CD4-positive, alpha-beta T cell (primary cell): Measurements from ENCODE around the gene KCNK13. TPM values are rescaled to one million over a fixed set of nuclear protein-coding genes. Genes with fewer than 3 reads are reported as not detected.

Experiments
- ATAC-seq: fragments of 200-7000 bp; cut with Tn5 transposase; one replicate; pipeline ENCODE4 v1.10.0; 2022; ENCODE audit warnings: mild to moderate bottlenecking; ENCODE audit not compliant: poor library complexity
- CTCF ChIA-PET: fragments of 350-600 bp; sonication (Branson Sonifier 250); formaldehyde crosslinking; loops from one replicate; lab custom pipeline; 2021; ENCODE audit warnings: antibody characterized with exemption, inconsistent platforms; lab: Charles Lee
- POLR2A ChIA-PET: fragments of 350-600 bp; sonication (Branson Sonifier 250); formaldehyde crosslinking; loops from one replicate; lab custom pipeline; 2021; ENCODE audit warnings: antibody characterized with exemption, inconsistent platforms; lab: Charles Lee
- DNase-seq, 14 experiments: peaks; one replicate each; pipeline ENCODE4 v3.0.0-alpha.2; 2013 to 2020; ENCODE audit warnings: mixed read lengths in 2 of 14
- H3K27ac ChIP-seq, 2 donors: one replicate each; pipeline versions ENCODE4 v1.5.1 to v1.7.0; 2013; ENCODE audit warnings: low read length in 2 of 2, low read depth in 1 of 2, mild to moderate bottlenecking in 1 of 2
- H3K27me3 ChIP-seq, 2 experiments: 1 replicate in 1 of 2; 2 replicates in 1 of 2; pipeline versions ENCODE4 v1.6.1 to v1.7.0; 2013; ENCODE audit warnings: low read length in 2 of 2, control low read depth in 1 of 2, mild to moderate bottlenecking in 1 of 2, moderate library complexity in 1 of 2; ENCODE audit not compliant: insufficient read depth in 2 of 2, control insufficient read depth in 1 of 2
- H3K36me3 ChIP-seq: one replicate; pipeline ENCODE4 v1.6.1; 2013; ENCODE audit warnings: low read length, control low read depth; ENCODE audit not compliant: insufficient read depth
- H3K4me1 ChIP-seq: one replicate; pipeline ENCODE4 v1.6.1; 2013; ENCODE audit warnings: low read length, control low read depth; ENCODE audit not compliant: insufficient read depth
- H3K4me3 ChIP-seq: one replicate; pipeline ENCODE4 v1.5.1; 2013; ENCODE audit warnings: mild to moderate bottlenecking, low read length, moderate library complexity
- H3K9me3 ChIP-seq, 2 experiments: 1 replicate in 1 of 2; 2 replicates in 1 of 2; pipeline versions ENCODE4 v1.6.1 to v1.7.0; 2013; ENCODE audit warnings: low read length in 2 of 2, mild to moderate bottlenecking in 2 of 2, control low read depth in 1 of 2, moderate library complexity in 1 of 2; ENCODE audit not compliant: control insufficient read depth in 1 of 2, insufficient read depth in 1 of 2
- H3K27ac Mint-ChIP-seq: one replicate; pipeline ENCODE4 v1.8.0; 2020; ENCODE audit warnings: mixed read lengths
- H3K27me3 Mint-ChIP-seq: one replicate; pipeline ENCODE4 v1.8.0; 2021; ENCODE audit warnings: mixed read lengths
- H3K36me3 Mint-ChIP-seq: one replicate; pipeline ENCODE4 v1.8.0; 2021; ENCODE audit warnings: low read depth, mixed read lengths
- H3K4me1 Mint-ChIP-seq: one replicate; pipeline ENCODE4 v1.8.0; 2021; ENCODE audit warnings: low read depth, mixed read lengths
- H3K4me3 Mint-ChIP-seq: one replicate; pipeline ENCODE4 v1.8.0; 2020; ENCODE audit warnings: mild to moderate bottlenecking, mixed read lengths
- H3K9me3 Mint-ChIP-seq: one replicate; pipeline ENCODE4 v1.8.0; 2020; ENCODE audit warnings: mixed read lengths
- CTCF ChIP-seq: fragments of 200-600 bp; IDR thresholded peaks from one replicate; pipeline ENCODE4 v1.8.0; 2022; ENCODE audit warnings: antibody characterized with exemption, mild to moderate bottlenecking
- intact Hi-C, 2 experiments: fragments of 100-400 bp; cut with DNase I in 1 of 2; cut with micrococcal nuclease in 1 of 2; formaldehyde crosslinking; loops; one replicate each; pipeline versions ENCODE4 v1.15.1 to v1.9.0; 2023 to 2025; cut with DNase I, micrococcal nuclease
- total RNA-seq, 174 experiments: library from RNA in 2 of 174; stranded (reverse) in 2 of 174; gene quantifications; one replicate each; pipeline ENCODE4 v1.2.3 and lab custom pipeline; 2021 to 2026

The KCNK13 gene
- total RNA-seq, 2 experiments from 2014 or later = not detected

DNA sequence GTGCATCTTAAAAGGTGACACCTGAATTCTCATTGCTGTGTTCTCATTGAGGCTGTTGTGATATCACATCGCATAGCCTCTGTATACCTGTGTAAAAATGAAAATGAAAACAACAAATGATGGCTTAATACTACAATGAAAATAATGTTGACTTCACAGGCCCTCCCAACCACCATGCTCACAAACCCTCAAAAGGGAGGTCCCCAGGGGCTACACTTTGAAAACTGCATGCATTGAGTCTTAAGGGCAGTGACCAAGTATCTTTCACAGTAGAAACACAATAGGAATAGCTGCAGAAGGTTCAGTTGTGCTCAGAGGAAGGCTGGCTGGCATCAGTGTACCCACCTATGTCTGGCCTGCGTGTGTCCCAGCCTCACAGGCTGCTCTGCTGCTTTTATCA is 27.6 kb upstream of the KCNK13 start:
- H3K9me3 Mint-ChIP-seq = no peaks in the 10 kb centered on the region
- peaks cover 58% of the 10 kb centered on the region for H3K36me3 ChIP-seq
- no peaks in the 10 kb centered on the region for H3K9me3 ChIP-seq
- no peaks in the 10 kb centered on the region for H3K4me1 Mint-ChIP-seq
- H3K4me1 ChIP-seq = no peaks in the 10 kb centered on the region
- peaks cover 80% of the 10 kb centered on the region for H3K36me3 Mint-ChIP-seq
- intact Hi-C loops = no loop called here
- no peak for TF ChIP-seq CTCF
- H3K27ac ChIP-seq = no peak overlapping the region
- DNase-seq (no peak), ATAC-seq (no peak)
- POLR2A ChIA-PET = no interaction called here
- H3K27me3 Mint-ChIP-seq = no peaks in the 10 kb centered on the region
- H3K27me3 ChIP-seq = no peaks in the 10 kb centered on the region
- CTCF ChIA-PET = no interaction called here
- no peak overlapping the region for H3K4me3 ChIP-seq
- H3K27ac Mint-ChIP-seq = no peak overlapping the region
- H3K4me3 Mint-ChIP-seq = no peak overlapping the region

GRCh38 chr14:90034835-90035525 is 26.8 kb upstream of the KCNK13 start:
- Histone ChIP-seq H3K4me3 (no peak overlapping the region), H3K4me1 (no peaks in the 10 kb centered on the region), H3K9me3 (no peaks in the 10 kb centered on the region), H3K27me3 (no peaks in the 10 kb centered on the region), H3K36me3 (peaks cover 64% of the 10 kb centered on the region), H3K27ac (no peak overlapping the region)
- no peak overlapping the region for H3K4me3 Mint-ChIP-seq
- no peaks in the 10 kb centered on the region for H3K27me3 Mint-ChIP-seq
- no peak for TF ChIP-seq CTCF
- no peak overlapping the region for H3K27ac Mint-ChIP-seq
- CTCF ChIA-PET = no interaction called here
- no peaks in the 10 kb centered on the region for H3K4me1 Mint-ChIP-seq
- ATAC-seq (no peak), DNase-seq (no peak)
- intact Hi-C loops = no loop called here
- H3K36me3 Mint-ChIP-seq = peaks cover 87% of the 10 kb centered on the region
- POLR2A ChIA-PET = no interaction called here
- no peaks in the 10 kb centered on the region for H3K9me3 Mint-ChIP-seq

DNA sequence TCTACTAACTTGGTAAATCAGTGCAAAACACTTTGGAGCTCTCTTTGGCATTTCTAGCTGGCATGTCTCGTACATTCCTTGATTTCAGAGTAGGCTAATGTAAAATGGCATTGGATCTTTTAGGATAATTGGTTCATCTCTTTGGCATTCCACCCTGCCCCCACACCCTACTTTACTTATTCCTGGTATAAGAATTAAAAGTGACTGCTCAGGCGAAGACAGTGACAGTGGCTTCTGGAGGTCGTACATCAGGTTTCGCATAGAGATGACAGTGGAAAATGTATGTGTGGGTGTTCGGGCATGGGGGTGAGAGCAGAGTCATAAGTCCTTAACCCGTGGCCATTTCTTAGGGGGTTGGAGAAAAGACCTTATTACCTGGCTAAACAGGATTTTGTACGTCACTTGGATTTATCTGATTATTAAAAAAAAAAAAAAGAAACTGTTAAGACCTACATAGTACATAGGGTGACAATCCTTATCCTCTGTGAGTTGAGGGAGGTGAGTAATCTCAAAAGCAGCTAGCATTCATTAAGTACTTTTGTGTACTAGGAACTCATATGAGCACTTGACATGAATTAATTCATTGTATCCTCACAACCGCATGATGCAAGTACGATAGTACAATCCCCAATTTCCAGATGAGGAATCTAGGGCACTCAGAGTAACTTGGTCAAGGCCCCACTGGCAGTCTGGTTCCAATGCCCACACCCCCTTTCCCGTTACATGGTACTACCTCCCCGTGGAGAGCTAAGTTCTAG is 22.4 kb upstream of the KCNK13 start:
- H3K36me3 Mint-ChIP-seq = peaks cover 93% of the 10 kb centered on the region
- H3K36me3 ChIP-seq = peaks cover 51% of the 10 kb centered on the region

More for the DNA sequence above, 22.4 kb upstream of the KCNK13 start:
- no peak for DNase-seq
- ChIA-PET POLR2A (no interaction called here), CTCF (no interaction called here)
- H3K4me3 ChIP-seq = no peak overlapping the region
- ATAC-seq = no peak
- H3K9me3 ChIP-seq = no peaks in the 10 kb centered on the region
- H3K4me1 Mint-ChIP-seq = no peaks in the 10 kb centered on the region
- no peak overlapping the region for H3K4me3 Mint-ChIP-seq
- no peak for TF ChIP-seq CTCF
- no peak overlapping the region for H3K27ac ChIP-seq
- no peaks in the 10 kb centered on the region for H3K9me3 Mint-ChIP-seq
- intact Hi-C loops = no loop called here
- no peaks in the 10 kb centered on the region for H3K4me1 ChIP-seq
- no peaks in the 10 kb centered on the region for H3K27me3 ChIP-seq
- no peaks in the 10 kb centered on the region for H3K27me3 Mint-ChIP-seq
- no peak overlapping the region for H3K27ac Mint-ChIP-seq
